B cell (primary cell): ENCODE results near the gene ATR.

ENCODE experiments used
- CTCF ChIP-seq: fragments of 200-600 bp; IDR thresholded peaks from one replicate; pipeline ENCODE4 v1.8.0; 2022; ENCODE audit warnings: antibody characterized with exemption, mild to moderate bottlenecking
- EZH2 ChIP-seq: IDR thresholded peaks from 2 replicates; pipeline ENCODE4 v1.6.1; 2012; ENCODE audit warnings: borderline replicate concordance, low read depth, mild to moderate bottlenecking, moderate library complexity, low read length; ENCODE audit not compliant: insufficient read depth, poor library complexity, severe bottlenecking

DNA sequence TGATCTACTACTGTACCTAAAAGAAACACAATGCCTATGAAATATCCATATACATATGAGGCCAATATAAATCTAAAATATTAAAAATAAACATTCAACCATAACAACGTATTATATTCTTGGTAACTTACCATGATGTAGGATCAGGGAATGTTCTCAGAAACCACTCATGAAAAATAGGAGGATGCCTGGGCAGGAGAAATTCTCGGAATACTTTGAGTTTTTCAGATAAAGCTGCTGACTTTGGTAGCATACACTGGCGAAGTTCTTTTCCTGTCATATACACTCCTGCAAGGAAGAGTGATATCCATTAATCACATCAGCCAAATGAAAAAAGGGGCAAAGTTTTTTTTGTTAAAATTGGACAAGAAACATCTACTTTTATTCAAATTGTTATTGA, 119.4 kb downstream of the ATR start:
- TF ChIP-seq CTCF (no peak), EZH2 (no peak)
